ENCODE results near the gene GPR162. TPM values are rescaled to one million over a fixed set of nuclear protein-coding genes. Genes with fewer than 3 reads are reported as not detected.

Gene GPR162
- total and polyA plus RNA-seq, 2 experiments from 2014 or later = 2.3 TPM

DNA sequence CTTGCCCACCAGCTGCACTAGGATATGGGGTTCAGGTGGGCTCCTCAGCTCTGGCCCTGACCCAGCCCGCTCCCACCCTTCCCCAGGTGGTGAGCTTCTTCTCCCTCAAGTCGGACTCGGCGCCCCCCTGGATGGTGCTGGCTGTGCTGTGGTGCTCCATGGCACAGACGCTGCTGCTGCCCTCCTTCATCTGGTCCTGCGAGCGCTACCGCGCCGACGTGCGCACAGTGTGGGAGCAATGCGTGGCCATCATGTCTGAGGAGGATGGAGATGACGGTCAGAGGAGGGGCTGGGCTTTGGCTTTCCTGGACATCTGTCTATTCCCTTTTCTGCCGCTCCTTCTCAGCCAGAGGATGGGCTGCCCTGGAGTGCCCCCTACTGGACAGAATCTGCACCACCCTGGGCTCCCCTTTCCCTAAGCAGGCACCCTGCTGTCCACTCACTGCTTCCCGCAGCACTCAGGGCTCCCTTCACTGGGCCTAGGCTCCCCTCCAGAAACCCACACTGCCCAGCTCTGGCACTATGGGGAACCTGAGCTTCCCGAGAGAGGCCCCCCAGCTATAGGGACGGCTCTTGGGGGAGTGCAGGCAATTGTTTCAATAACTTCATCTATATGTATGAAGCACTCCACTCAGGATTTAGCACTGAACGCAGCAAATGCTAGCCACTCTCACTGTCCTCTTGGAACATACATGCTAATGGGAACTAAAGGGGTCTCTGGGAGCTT is 3.9 kb downstream of the GPR162 start:
- H3K4me3 ChIP-seq = no peak overlapping the region

DNA sequence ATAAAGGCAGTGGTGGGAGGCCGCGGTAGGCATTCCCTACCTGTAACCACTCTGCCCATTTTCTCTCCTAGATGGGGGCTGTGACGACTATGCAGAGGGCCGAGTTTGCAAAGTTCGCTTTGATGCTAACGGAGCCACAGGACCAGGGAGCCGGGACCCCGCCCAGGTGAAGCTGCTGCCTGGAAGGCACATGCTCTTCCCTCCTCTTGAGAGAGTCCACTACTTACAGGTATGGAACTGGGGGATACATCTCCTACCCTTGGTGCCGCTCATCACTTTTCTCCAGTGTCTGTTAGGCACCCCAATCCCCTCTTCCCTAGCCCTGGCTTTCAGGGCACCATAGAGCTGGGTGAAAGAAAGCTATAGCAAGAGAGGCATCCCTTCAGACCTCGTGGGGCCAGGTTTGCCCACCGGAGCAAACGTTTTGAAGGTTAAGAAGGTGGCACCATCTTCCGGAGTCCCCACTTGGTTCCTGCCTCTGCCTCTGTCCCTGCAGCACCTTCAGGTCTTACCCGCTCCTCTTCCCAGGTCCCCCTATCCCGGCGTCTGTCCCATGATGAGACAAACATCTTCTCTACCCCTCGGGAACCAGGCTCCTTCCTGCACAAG is 4.6 kb downstream of the GPR162 start:
- Histone ChIP-seq H3K9me2 (replicated peaks; ENCODE audit: insufficient read depth) (no peaks in the 10 kb centered on the region), H3K4me1 (ENCODE audit: insufficient read depth) (peaks cover 4% of the 10 kb centered on the region), H3K79me2 (peaks cover 6% of the 10 kb centered on the region), H3K27me3 (peaks cover 5% of the 10 kb centered on the region), H3K9me3 (ENCODE audit: low read depth) (no peaks in the 10 kb centered on the region), H3K4me3 (no peak overlapping the region), H3K4me2 (no peak overlapping the region), H4K20me1 (ENCODE audit: insufficient read depth, poor library complexity, severe bottlenecking) (no peaks in the 10 kb centered on the region), H3K36me3 (replicated peaks; ENCODE audit: insufficient read depth, low read depth) (no peaks in the 10 kb centered on the region), H2AFZ (no peak overlapping the region), H3K27ac (no peak overlapping the region)
- DNase-seq (ENCODE audit: low spot score) = no peak
- no peak for TF ChIP-seq EZH2 (IDR thresholded peaks at IDR 0.05; ENCODE audit: borderline replicate concordance)
- TF ChIP-seq CTCF (IDR thresholded peaks at IDR 0.05; ENCODE audit: poor library complexity) = no peak
- TF ChIP-seq EZH2phosphoT487 (IDR thresholded peaks at IDR 0.05; ENCODE audit: low read depth, severe bottlenecking, unreplicated experiment) = no peak
- 88% methylated on average over 17 of the region's 17 CpGs for WGBS (ENCODE audit: low lambda C conversion rate, missing lambda C conversion rate)

More for the DNA sequence above, 3.9 kb downstream of the GPR162 start:
- H3K9me2 ChIP-seq (replicated peaks; ENCODE audit: insufficient read depth) = no peaks in the 10 kb centered on the region
- H3K4me2 ChIP-seq = peak overlapping the region; percentile 75
- WGBS (ENCODE audit: low lambda C conversion rate, missing lambda C conversion rate) = 13% methylated on average over 19 of the region's 19 CpGs
- TF ChIP-seq EZH2 (IDR thresholded peaks at IDR 0.05; ENCODE audit: borderline replicate concordance) (no peak), CTCF (IDR thresholded peaks at IDR 0.05; ENCODE audit: poor library complexity) (peak; percentile 88), EZH2phosphoT487 (IDR thresholded peaks at IDR 0.05; ENCODE audit: low read depth, severe bottlenecking, unreplicated experiment) (no peak)
- no peaks in the 10 kb centered on the region for H3K9me3 ChIP-seq (ENCODE audit: low read depth)
- H3K4me1 ChIP-seq (ENCODE audit: insufficient read depth) = peaks cover 11% of the 10 kb centered on the region
- H3K27me3 ChIP-seq = peaks cover 5% of the 10 kb centered on the region
- H3K79me2 ChIP-seq = peaks cover 6% of the 10 kb centered on the region
- no peak overlapping the region for H2AFZ ChIP-seq
- peak; percentile 92 for DNase-seq (ENCODE audit: low spot score)
- no peaks in the 10 kb centered on the region for H3K36me3 ChIP-seq (replicated peaks; ENCODE audit: insufficient read depth, low read depth)
- no peaks in the 10 kb centered on the region for H4K20me1 ChIP-seq (ENCODE audit: insufficient read depth, poor library complexity, severe bottlenecking)
- H3K27ac ChIP-seq = no peak overlapping the region

- Histone ChIP-seq H3K27me3 (peaks cover 5% of the 10 kb centered on the region), H3K9me2 (replicated peaks; ENCODE audit: insufficient read depth) (no peaks in the 10 kb centered on the region), H3K27ac (peak overlapping the region; percentile 59), H3K36me3 (replicated peaks; ENCODE audit: insufficient read depth, low read depth) (no peaks in the 10 kb centered on the region), H3K79me2 (peaks cover 6% of the 10 kb centered on the region), H3K4me2 (peak overlapping the region; percentile 79), H2AFZ (no peak overlapping the region), H3K4me3 (no peak overlapping the region), H4K20me1 (ENCODE audit: insufficient read depth, poor library complexity, severe bottlenecking) (no peaks in the 10 kb centered on the region), H3K4me1 (ENCODE audit: insufficient read depth) (peaks cover 3% of the 10 kb centered on the region), H3K9me3 (ENCODE audit: low read depth) (no peaks in the 10 kb centered on the region)
- WGBS (ENCODE audit: low lambda C conversion rate, missing lambda C conversion rate) = 85% methylated on average over 22 of the region's 22 CpGs
- DNase-seq (ENCODE audit: low spot score) = no peak
- TF ChIP-seq CTCF (IDR thresholded peaks at IDR 0.05; ENCODE audit: poor library complexity) (no peak), EZH2 (IDR thresholded peaks at IDR 0.05; ENCODE audit: borderline replicate concordance) (no peak), EZH2phosphoT487 (IDR thresholded peaks at IDR 0.05; ENCODE audit: low read depth, severe bottlenecking, unreplicated experiment) (no peak)
Measured at GRCh38 chr12:6826734-6827436, 5.3 kb downstream of the GPR162 start.

All from hepatocyte (in vitro differentiated cells).